ENCODE measurements around the gene TMEM97.

The TMEM97 gene

DNA sequence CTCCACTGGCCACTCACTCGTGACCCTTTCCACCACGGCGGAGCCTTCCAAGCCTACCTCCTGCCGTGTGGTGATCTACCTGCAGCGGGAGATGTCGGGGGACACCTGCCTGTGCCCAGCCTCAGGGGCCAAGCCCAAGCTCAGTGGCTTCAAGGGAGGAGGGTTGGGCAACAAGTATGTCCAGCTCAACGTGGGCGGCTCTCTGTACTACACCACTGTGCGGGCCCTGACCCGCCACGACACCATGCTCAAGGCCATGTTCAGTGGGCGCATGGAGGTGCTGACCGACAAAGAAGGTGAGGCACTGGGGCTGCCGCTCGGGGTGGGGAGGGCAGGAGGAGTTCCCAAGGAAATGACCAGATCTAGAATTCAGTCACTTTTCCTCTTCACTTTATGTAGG, 20.4 kb downstream of the TMEM97 start:
- Histone ChIP-seq H3K27ac (ENCODE audit: low read length) (no peak overlapping the region), H3K27me3 (ENCODE audit: low read depth, low read length) (no peaks in the 10 kb centered on the region), H3K36me3 (ENCODE audit: control insufficient read depth in 1 of 2, insufficient read depth in 2 of 2, low read length in 2 of 2) (peaks cover 31 to 48% of the 10 kb centered on the region in 2 donors), H3K4me3 (ENCODE audit: low read depth in 1 of 2, low read length in 2 of 2) (no peak overlapping the region), H3K4me1 (ENCODE audit: control insufficient read depth in 1 of 2, insufficient read depth in 2 of 2, low read length in 2 of 2) (peaks cover 11 to 27% of the 10 kb centered on the region in 2 donors), H3K9me3 (ENCODE audit: control insufficient read depth in 1 of 2, low read length in 2 of 2) (no peaks in the 10 kb centered on the region)

DNA sequence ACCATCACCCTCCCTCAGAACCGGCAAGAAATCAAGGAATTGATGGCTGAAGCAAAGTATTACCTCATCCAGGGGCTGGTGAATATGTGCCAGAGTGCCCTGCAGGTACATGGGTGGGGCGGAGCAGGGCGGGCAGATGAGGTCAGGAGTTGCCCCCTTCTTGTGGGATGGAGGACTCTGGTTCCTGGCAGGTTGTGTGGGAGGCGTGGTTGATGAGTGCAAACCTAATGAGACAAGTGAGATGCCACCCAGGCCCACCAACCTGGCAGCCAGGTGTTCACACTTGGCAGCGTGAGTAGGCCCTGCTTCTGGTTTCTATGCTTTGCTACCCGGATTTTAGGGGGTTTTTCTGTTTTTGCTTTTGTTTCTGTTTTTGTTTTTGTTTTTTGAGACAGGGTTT, 21.4 kb downstream of the TMEM97 start:
- no peak overlapping the region for H3K27ac ChIP-seq (ENCODE audit: low read length)
- peaks cover 8 to 25% of the 10 kb centered on the region in 2 donors for H3K4me1 ChIP-seq (ENCODE audit: control insufficient read depth in 1 of 2, insufficient read depth in 2 of 2, low read length in 2 of 2)

DNA sequence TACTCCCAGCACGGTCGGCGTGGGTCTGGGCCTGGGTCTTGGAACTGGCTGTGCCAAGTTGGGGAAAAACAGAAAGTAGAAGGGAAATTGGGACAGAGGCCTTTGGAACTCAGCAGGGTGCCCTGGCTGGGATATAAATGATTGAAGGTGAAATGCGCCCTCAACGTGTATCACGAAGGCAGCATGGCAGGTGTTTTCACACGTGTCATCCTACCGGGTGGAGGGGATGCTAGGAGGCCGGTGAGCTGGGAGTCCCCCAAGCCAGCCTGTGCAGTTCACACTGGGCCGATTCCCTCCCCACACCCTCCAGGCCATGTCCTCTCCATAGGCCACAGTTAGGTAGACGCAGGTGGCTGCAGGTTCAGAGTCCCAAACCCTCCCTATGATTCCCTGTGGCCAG, 22.5 kb downstream of the TMEM97 start:
- Histone ChIP-seq H3K27ac (ENCODE audit: low read length) (no peak overlapping the region), H3K4me1 (ENCODE audit: control insufficient read depth in 1 of 2, insufficient read depth in 2 of 2, low read length in 2 of 2) (peaks cover 7 to 19% of the 10 kb centered on the region in 2 donors), H3K9me3 (ENCODE audit: control insufficient read depth in 1 of 2, low read length in 2 of 2) (no peaks in the 10 kb centered on the region), H3K4me3 (ENCODE audit: low read depth in 1 of 2, low read length in 2 of 2) (no peak overlapping the region), H3K27me3 (ENCODE audit: low read depth, low read length) (no peaks in the 10 kb centered on the region), H3K36me3 (ENCODE audit: control insufficient read depth in 1 of 2, insufficient read depth in 2 of 2, low read length in 2 of 2) (peaks cover 46 to 69% of the 10 kb centered on the region in 2 donors)

More for the DNA sequence above, 21.4 kb downstream of the TMEM97 start:
- Histone ChIP-seq H3K4me3 (ENCODE audit: low read depth in 1 of 2, low read length in 2 of 2) (no peak overlapping the region), H3K9me3 (ENCODE audit: control insufficient read depth in 1 of 2, low read length in 2 of 2) (no peaks in the 10 kb centered on the region), H3K36me3 (ENCODE audit: control insufficient read depth in 1 of 2, insufficient read depth in 2 of 2, low read length in 2 of 2) (peaks cover 39 to 57% of the 10 kb centered on the region in 2 donors), H3K27me3 (ENCODE audit: low read depth, low read length) (no peaks in the 10 kb centered on the region)

DNA sequence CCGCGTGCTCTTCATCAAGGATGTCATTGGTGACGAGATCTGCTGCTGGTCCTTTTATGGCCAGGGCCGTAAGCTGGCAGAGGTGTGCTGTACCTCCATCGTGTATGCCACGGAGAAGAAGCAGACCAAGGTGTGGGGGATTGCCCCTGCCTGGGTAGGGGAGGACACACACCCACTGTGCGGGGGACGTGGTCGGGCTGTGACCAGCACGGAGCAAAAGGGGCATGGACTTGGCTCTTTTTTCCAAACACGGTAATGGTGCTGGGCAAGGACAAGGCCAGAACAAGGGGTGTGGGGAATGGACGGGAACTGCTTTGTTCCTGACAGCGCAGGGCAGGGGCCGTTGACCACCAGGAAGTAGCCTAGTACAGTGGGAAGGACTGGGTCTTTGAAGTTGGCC, 23.3 kb downstream of the TMEM97 start:
- Histone ChIP-seq H3K27ac (ENCODE audit: low read length) (no peak overlapping the region), H3K4me3 (ENCODE audit: low read depth in 1 of 2, low read length in 2 of 2) (no peak overlapping the region), H3K36me3 (ENCODE audit: control insufficient read depth in 1 of 2, insufficient read depth in 2 of 2, low read length in 2 of 2) (peaks cover 50 to 77% of the 10 kb centered on the region in 2 donors), H3K4me1 (ENCODE audit: control insufficient read depth in 1 of 2, insufficient read depth in 2 of 2, low read length in 2 of 2) (peaks cover 0 to 11% of the 10 kb centered on the region in 2 donors), H3K9me3 (ENCODE audit: control insufficient read depth in 1 of 2, low read length in 2 of 2) (no peaks in the 10 kb centered on the region), H3K27me3 (ENCODE audit: low read depth, low read length) (no peaks in the 10 kb centered on the region)

DNA sequence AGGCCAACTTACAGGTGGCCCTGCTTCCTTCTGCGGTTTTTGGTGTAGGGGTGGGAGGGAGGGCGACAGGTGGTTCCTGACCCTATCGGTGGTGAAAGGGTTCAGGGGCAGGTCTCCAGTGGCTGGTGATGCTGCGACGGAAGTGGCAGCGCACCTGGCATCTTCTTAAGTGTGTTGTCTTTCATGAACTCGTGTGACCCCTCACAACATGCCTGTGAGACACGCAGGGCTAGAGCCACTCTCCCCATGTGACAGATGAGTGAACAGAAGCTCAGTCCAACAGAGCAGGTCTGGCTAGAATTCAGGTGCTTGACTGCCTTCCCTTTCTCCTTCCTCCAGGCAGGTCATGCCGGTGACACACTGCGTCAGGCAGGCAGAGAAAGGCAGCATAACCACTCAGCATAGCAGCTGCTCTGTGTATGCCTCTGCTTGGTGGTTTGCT, 24.5 kb downstream of the TMEM97 start:
- Histone ChIP-seq H3K36me3 (ENCODE audit: control insufficient read depth in 1 of 2, insufficient read depth in 2 of 2, low read length in 2 of 2) (peaks cover 58 to 89% of the 10 kb centered on the region in 2 donors), H3K4me1 (ENCODE audit: control insufficient read depth in 1 of 2, insufficient read depth in 2 of 2, low read length in 2 of 2) (peaks cover 0 to under 1% of the 10 kb centered on the region in 2 donors), H3K4me3 (ENCODE audit: low read depth in 1 of 2, low read length in 2 of 2) (no peak overlapping the region), H3K27me3 (ENCODE audit: low read depth, low read length) (no peaks in the 10 kb centered on the region), H3K27ac (ENCODE audit: low read length) (no peak overlapping the region), H3K9me3 (ENCODE audit: control insufficient read depth in 1 of 2, low read length in 2 of 2) (no peaks in the 10 kb centered on the region)

DNA sequence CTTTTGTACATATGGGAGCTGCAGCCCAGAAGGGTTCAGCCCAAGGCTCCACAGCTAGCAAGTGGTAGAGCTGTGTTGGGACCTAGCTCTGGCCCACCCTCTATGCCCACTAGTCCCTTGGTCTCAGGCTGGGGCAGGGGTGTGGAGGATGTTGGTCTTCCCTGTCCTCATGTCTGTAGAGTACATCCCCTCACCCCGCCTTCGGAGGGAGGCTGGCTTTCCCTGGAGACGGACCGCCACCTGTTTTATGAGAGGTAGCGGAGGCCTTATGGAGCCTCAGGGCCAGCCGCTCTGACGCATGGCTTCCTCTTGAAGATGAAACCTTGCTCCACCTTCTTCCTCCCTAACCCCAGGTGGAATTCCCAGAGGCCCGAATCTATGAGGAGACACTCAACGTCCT, 25.0 kb downstream of the TMEM97 start:
- peaks cover 63 to 94% of the 10 kb centered on the region in 2 donors for H3K36me3 ChIP-seq (ENCODE audit: control insufficient read depth in 1 of 2, insufficient read depth in 2 of 2, low read length in 2 of 2)
- H3K4me1 ChIP-seq (ENCODE audit: control insufficient read depth in 1 of 2, insufficient read depth in 2 of 2, low read length in 2 of 2), result no peaks in the 10 kb centered on the region
- no peaks in the 10 kb centered on the region for H3K27me3 ChIP-seq (ENCODE audit: low read depth, low read length)
- H3K4me3 ChIP-seq (ENCODE audit: low read depth in 1 of 2, low read length in 2 of 2), result no peak overlapping the region
- no peak overlapping the region for H3K27ac ChIP-seq (ENCODE audit: low read length)
- H3K9me3 ChIP-seq (ENCODE audit: control insufficient read depth in 1 of 2, low read length in 2 of 2), result no peaks in the 10 kb centered on the region

DNA sequence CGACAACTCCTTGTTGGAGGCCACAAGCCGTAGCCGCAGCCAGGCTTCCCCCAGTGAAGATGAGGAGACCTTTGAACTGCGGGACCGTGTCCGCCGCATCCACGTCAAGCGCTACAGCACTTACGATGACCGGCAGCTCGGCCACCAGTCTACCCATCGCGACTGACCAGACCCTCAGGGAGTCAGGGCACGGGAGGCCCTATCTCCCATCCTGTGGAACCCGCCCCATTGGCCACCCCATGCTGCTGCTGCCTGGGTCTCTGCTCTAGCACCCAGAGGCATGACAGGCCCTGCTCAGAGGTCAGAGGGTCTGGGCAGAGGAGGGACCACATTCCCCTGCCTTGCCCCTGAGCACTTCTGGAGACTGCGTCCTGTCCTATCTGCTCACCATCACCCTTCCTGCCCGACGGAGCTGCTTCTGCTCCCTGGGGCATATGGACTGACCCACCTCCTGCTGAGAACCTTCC, 25.5 kb downstream of the TMEM97 start:
- no peak overlapping the region for H3K27ac ChIP-seq (ENCODE audit: low read length)

DNA sequence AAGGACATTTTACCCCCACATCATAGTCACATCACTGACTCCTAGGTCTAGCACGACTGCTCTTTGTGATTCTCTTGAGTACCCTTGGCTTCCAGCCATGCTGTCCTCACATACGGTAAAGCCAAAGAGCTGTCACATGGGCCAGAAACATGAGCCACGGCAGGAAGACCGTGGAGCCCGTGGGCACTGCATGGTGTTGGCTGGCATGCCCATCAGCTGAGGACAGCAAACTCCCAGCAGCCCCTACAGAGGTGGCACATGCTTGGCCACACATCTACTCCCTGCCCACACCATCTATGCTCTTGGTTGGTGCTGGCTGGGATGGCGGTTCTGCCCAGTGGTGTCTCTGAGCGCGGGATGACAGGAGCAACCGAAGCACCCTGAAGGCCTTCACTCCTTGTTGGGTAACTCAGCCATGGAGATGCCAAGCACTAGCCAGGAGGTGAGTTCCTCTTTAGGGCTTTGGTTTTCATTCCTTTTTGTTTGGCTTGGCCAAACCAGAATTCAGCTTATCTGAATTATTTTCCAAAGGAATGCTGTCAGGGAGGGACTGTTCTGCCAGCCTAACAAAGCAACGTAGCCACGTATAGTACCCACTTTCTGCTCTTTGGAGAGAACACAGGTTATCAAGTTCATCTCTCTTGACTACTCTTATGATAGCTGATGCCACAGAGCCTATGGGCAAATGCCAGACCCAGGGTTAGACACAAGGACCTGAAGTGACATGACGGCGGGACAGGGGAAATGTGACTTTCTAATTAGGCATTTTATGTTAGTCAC, 26.6 kb downstream of the TMEM97 start:
- Histone ChIP-seq H3K9me3 (ENCODE audit: control insufficient read depth in 1 of 2, low read length in 2 of 2) (no peaks in the 10 kb centered on the region), H3K36me3 (ENCODE audit: control insufficient read depth in 1 of 2, insufficient read depth in 2 of 2, low read length in 2 of 2) (peaks cover 69 to 95% of the 10 kb centered on the region in 2 donors), H3K4me3 (ENCODE audit: low read depth in 1 of 2, low read length in 2 of 2) (no peak overlapping the region), H3K27me3 (ENCODE audit: low read depth, low read length) (no peaks in the 10 kb centered on the region), H3K4me1 (ENCODE audit: control insufficient read depth in 1 of 2, insufficient read depth in 2 of 2, low read length in 2 of 2) (no peaks in the 10 kb centered on the region), H3K27ac (ENCODE audit: low read length) (no peak overlapping the region)

More for the DNA sequence above, 25.5 kb downstream of the TMEM97 start:
- Histone ChIP-seq H3K36me3 (ENCODE audit: control insufficient read depth in 1 of 2, insufficient read depth in 2 of 2, low read length in 2 of 2) (peaks cover 64 to 93% of the 10 kb centered on the region in 2 donors), H3K4me3 (ENCODE audit: low read depth in 1 of 2, low read length in 2 of 2) (no peak overlapping the region), H3K4me1 (ENCODE audit: control insufficient read depth in 1 of 2, insufficient read depth in 2 of 2, low read length in 2 of 2) (no peaks in the 10 kb centered on the region), H3K27me3 (ENCODE audit: low read depth, low read length) (no peaks in the 10 kb centered on the region), H3K9me3 (ENCODE audit: control insufficient read depth in 1 of 2, low read length in 2 of 2) (no peaks in the 10 kb centered on the region)

DNA sequence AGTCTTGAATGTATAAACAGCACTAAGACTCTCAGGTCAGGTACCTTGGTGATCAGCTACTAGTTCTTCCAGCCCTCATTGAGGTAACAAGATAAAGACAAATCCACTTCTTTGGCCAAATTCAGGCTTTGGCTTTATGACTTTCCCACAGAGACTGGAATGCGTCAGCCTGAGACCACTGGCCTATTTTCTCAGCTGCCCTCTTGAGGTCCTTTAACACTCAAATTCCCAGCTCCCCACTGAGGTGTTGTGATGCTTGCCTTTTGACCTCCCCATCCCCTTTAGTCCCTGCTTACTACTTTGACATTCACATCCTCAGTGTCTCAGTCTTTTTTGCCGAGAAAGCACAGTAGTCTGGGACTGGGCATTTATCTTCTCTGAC, 27.2 kb downstream of the TMEM97 start:
- no peak overlapping the region for H3K4me3 ChIP-seq (ENCODE audit: low read depth in 1 of 2, low read length in 2 of 2)
- H3K4me1 ChIP-seq (ENCODE audit: control insufficient read depth in 1 of 2, insufficient read depth in 2 of 2, low read length in 2 of 2), result no peaks in the 10 kb centered on the region

DNA sequence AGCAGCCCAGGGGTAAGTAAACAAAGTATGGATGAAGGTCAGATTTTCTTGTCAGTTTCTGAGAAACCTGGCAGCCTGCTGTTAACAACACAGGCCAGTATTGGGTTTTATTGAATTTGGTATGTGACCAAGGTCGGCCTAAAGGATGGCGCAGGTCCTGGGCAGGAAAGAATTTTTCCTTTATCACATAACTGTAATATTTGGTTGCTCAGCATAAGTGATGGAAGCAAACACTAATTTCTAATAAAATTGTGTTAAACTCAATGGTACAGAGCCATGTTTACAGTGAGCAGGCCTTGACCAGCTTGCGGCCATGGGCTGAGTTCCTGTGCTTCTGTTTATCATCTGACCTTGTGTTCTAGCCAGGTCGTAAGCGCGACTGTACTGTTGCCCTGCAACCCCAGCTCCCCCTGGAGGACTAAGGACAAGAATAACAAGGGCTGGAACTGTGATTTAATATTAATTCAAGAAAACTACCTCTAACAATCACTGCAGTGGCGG, 27.8 kb downstream of the TMEM97 start:
- H3K27ac ChIP-seq (ENCODE audit: low read length), result no peak overlapping the region

More for the DNA sequence above, 27.2 kb downstream of the TMEM97 start:
- Histone ChIP-seq H3K27me3 (ENCODE audit: low read depth, low read length) (no peaks in the 10 kb centered on the region), H3K36me3 (ENCODE audit: control insufficient read depth in 1 of 2, insufficient read depth in 2 of 2, low read length in 2 of 2) (peaks cover 69 to 95% of the 10 kb centered on the region in 2 donors), H3K9me3 (ENCODE audit: control insufficient read depth in 1 of 2, low read length in 2 of 2) (no peaks in the 10 kb centered on the region), H3K27ac (ENCODE audit: low read length) (no peak overlapping the region)

DNA sequence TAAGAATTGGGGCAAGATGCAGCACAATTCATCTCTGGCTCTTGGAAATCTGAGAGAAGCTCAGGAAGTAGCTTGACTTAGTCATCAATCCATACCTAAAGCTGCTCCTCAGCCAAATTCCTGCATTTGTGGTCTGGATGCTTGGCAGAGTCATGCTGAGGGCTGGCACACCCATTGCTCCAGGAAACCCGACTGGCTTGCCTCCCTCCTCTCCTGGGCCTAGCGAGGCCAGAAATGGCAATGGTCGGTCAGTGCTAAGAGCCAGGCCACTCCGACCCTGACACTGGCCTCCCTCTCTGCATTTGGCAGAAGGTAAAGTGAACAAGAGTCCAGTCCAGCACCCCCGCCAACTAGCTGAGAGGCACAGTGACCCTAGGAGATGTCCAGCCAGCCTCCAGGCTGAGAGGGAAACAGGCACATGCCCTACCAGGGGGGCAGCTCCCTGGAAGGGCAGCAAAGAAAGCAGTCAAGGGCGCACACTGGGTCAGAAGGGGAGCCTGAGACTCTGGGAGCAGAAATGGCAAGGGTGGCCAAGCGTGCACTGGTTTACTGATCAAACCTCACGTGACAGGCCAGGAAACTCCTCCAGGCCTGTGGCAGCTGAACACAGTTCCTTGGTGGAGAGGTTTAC, 28.4 kb downstream of the TMEM97 start:
- H3K36me3 ChIP-seq (ENCODE audit: control insufficient read depth in 1 of 2, insufficient read depth in 2 of 2, low read length in 2 of 2), result peaks cover 65 to 95% of the 10 kb centered on the region in 2 donors

More for the DNA sequence above, 27.8 kb downstream of the TMEM97 start:
- Histone ChIP-seq H3K9me3 (ENCODE audit: control insufficient read depth in 1 of 2, low read length in 2 of 2) (no peaks in the 10 kb centered on the region), H3K36me3 (ENCODE audit: control insufficient read depth in 1 of 2, insufficient read depth in 2 of 2, low read length in 2 of 2) (peaks cover 69 to 95% of the 10 kb centered on the region in 2 donors), H3K27me3 (ENCODE audit: low read depth, low read length) (no peaks in the 10 kb centered on the region), H3K4me3 (ENCODE audit: low read depth in 1 of 2, low read length in 2 of 2) (no peak overlapping the region), H3K4me1 (ENCODE audit: control insufficient read depth in 1 of 2, insufficient read depth in 2 of 2, low read length in 2 of 2) (no peaks in the 10 kb centered on the region)

More for the DNA sequence above, 28.4 kb downstream of the TMEM97 start:
- Histone ChIP-seq H3K4me3 (ENCODE audit: low read depth in 1 of 2, low read length in 2 of 2) (no peak overlapping the region), H3K4me1 (ENCODE audit: control insufficient read depth in 1 of 2, insufficient read depth in 2 of 2, low read length in 2 of 2) (no peaks in the 10 kb centered on the region), H3K9me3 (ENCODE audit: control insufficient read depth in 1 of 2, low read length in 2 of 2) (no peaks in the 10 kb centered on the region), H3K27me3 (ENCODE audit: low read depth, low read length) (no peaks in the 10 kb centered on the region), H3K27ac (ENCODE audit: low read length) (no peak overlapping the region)

Data from muscle layer of duodenum (tissue), 2 donors.